Activated T-helper 1 cell treated with anti-CD3 and anti-CD28 coated beads, Interleukin-2, amount 50 U/mL, for 16 hours (primary cell): Measurements from ENCODE around the gene SYDE2.

Experiments used
- DNase-seq, 2 donors: peaks; one replicate each; pipeline ENCODE4 v3.0.0-alpha.2; 2020; ENCODE audit warnings: low read depth in 1 of 2, low spot score in 1 of 2

SYDE2 gene

DNA sequence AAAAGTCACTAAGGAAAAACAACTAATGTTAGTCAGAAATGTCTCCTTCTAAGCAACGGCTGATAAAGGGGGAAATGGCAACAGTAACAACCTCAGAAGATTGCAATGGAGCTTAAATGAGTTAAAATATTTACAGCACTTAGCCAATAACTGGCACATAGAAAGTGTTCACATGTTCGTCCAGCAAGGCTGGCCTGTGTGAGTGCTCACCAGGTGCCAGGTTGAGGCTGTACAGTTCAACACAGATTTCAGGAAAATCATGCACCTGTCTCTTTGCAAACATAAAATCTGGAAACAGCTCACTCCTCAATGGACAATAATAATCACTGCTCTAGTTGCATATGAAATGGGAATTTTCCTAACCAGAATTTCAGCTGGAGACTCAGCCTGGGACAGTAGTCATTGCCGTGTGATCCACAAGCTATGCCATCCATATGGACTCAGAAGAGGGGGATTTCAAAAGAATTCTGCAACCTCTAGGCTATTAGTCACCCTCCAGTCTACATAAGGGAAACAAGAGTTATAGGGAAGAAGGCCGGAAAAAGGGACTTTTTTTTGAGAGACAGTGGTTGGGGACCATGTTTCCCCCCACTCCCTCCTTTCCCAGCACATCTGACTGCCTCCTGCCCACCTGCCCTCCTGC is 68.6 kb downstream of the SYDE2 start:
- no peak for DNase-seq

DNA sequence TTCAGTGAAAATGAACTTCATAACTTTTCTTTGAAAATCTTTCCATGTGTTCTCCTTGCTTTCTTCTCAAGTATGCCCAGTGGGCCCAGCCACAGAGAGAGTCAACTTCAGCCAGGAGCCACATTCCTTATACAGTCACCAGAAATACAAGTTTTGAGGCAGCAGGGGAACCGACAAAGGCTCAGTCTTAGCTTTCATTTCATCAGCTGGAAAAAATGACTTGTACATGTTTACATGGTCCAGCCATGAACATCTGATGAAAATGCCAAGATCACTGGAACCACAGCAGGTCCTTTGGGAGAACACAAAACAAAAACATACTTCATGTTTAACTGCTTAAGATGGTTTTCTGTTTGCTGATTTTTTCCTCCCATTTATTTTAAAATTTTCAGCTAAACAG is 72.5 kb downstream of the SYDE2 start:
- DNase-seq, result no peak

GRCh38 chr1:85125891-85126290 is 74.9 kb downstream of the SYDE2 start:
- no peak for DNase-seq

DNA sequence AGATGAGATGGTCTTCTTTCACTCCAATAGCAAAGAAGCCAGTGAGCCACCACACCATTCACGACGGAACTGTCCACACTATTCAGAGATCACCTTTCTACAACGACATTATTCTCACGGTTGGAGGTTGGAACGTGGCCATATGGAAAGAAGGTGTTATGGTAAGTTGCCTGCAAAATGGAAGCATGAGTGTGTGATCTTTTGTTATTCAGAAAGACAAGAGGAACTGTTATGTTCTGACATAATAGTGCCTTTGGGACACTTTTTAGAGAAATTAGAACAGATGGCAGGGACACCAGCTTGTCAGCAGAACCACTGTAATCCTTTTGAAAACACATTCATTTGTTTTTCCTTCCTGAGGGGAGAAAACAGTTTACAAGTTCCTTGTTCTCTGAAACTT is 76.7 kb downstream of the SYDE2 start:
- no peak for DNase-seq

GRCh38 chr1:85122169-85122568 is 78.6 kb downstream of the SYDE2 start:
- DNase-seq, result no peak

DNA sequence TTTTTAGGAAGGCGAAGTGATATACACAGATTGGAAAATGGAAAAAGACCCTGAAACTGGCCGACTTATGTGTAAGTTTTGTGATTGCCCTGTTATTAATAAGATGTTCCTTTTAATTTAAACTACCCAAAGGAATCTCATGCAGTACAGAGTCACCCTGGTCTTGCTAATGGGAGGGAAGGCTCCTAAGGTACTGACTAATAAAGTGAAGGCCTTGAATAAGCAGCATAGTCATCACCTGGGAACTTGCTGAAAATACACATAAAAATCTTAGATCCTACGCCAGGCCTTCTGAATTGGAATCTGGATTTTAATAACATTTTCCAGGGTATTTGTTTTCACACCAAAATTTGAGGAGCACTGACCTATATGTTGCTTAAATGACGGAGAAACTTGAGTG is 79.1 kb downstream of the SYDE2 start:
- DNase-seq, result no peak

DNA sequence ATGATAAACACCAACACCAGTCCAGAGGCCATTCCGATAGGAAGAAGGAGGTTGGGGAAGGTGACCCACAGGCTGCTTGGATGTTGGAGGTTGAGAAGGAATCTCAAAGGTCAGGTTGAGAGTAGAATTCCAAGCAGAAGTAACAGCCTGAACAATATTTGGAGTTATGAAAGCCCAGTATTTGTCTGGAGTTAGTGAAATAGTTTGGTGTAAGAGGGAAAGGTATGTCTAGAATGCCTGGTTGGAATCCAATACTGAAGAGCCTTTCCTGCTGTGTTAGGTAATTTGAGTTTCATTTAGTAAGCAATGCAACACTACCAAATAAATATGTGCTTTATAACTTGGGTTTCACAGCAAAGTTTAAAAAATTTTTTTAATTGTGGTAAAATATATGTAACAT is 82.1 kb downstream of the SYDE2 start:
- DNase-seq, result no peak

DNA sequence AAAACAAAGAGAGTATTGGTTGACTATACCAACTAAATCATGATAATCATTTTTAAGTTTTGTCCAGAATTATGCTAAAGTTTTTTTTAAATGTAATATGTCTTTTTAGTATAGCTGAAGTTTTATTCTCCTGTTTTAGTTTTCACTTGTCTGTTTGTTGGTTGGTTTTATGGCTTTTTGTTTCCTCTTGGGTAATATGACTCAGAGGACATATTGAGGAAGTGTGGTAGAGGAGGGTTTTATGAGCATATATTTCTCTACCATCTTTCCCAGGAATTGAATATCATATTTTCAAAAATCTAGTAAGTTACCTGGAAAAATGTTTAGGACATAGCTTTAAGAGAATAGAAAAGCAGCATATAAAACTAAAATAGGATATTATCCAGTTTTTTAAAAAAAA is 84.0 kb downstream of the SYDE2 start:
- no peak for DNase-seq

DNA sequence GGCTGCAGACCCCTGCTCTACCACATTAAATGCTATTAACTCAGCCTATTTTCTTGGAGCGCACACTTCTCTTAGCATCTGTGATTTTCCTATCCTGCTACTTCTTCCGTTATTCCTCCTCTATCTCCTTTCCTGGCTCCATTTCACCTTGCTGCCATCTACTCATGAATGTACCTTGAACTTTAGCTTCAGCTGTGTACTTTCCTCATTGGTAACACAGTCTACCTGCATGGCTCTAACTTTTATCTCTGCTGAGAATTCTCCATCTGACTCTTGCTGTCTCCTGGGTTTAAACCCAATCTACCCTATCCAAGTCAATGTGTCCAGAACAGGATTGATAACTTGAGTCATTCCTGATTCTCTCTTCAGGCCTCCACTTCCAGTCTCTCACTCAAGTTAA is 84.9 kb downstream of the SYDE2 start:
- DNase-seq, result no peak

DNA sequence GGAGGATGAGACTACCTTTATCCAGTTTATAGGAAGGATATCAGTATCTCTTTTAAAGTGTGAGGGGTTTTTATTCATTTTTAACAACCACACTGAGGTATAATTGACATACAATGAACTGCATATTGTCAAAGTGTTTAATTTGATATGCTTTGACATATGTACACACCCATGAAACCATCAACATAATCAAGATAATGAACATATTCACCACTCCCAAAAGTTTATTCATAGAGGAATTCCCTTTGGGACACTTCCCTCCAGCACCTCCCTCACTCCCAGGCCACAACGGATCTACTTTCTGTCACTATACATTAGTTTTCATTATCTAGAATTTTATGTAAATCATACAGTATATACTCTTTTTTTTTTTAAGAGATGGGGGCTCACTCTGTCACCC is 89.1 kb downstream of the SYDE2 start:
- no peak for DNase-seq

DNA sequence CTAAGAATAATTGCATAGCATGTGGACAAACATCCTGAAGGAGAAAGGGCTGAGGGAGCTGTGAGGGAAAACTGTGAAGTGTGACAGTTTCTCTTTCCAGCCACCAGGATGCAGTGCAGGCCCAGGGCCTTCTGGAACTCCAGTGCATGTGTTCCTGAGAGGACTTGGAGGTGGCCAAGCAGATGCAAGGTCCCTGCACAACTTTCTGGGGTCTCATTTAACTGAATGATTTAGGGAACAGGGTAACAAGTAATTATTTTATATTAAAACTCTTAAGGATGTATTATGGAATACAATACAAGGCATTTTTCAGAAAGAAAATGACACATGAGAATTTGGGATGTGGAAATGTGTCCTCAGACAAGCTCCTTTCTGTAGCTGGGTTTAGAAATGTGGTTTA is 91.3 kb downstream of the SYDE2 start:
- DNase-seq, result peak in 1 of 2 donors; percentile 2
